GM19351 (cell line): Measurements from ENCODE around the gene CD58.

Source experiments
- ATAC-seq: cut with Tn5 transposase; IDR thresholded peaks from one replicate; pipeline ENCODE4 v1.9.1; 2021; ENCODE audit warnings: mild to moderate bottlenecking, moderate library complexity; ENCODE audit not compliant: unreplicated experiment

Gene CD58

GRCh38 chr1:116476321-116476720, 94.5 kb downstream of the CD58 start:
- no peak for ATAC-seq

- ATAC-seq = no peak
Measured at GRCh38 chr1:116475850-116476218, 95.0 kb downstream of the CD58 start.

- no peak for ATAC-seq
Measured at GRCh38 chr1:116474921-116475849, 95.6 kb downstream of the CD58 start.

- ATAC-seq = no peak
Measured at GRCh38 chr1:116472431-116472961, 98.3 kb downstream of the CD58 start.

- no peak for ATAC-seq
Measured at GRCh38 chr1:116471241-116471640, 99.6 kb downstream of the CD58 start.

- ATAC-seq = no peak
Measured at GRCh38 chr1:116470671-116471070, 100.2 kb downstream of the CD58 start.

GRCh38 chr1:116466810-116467557, 103.8 kb downstream of the CD58 start:
- no peak for ATAC-seq

GRCh38 chr1:116465845-116466685, 104.8 kb downstream of the CD58 start:
- no peak for ATAC-seq

- no peak for ATAC-seq
Measured at GRCh38 chr1:116465477-116465844, 105.4 kb downstream of the CD58 start.
